ENCODE results near the gene ETNK1. TPM values are rescaled to one million over a fixed set of nuclear protein-coding genes. Genes with fewer than 3 reads are reported as not detected.

The ETNK1 gene
- total and polyA plus RNA-seq, 4 donors: 14.3 to 129 (median 48.5) TPM

DNA sequence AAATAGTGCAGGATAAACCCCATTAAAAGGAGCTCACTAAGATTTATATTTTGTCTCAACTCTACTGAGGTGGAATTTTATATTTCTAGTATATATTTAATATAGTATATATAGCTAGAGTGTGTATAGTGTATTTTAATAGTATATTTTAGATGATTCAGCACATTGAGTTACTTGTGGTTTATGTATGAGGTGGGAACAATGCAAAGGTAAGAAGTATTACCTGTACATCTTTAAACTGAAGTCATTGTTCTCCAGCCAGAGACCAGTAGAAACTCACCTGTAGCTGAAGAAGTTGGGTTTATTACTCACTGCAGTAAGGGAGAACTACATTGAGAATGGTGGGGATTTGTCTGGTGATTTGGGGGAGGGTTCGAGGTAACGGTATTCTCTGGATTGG is 15.9 kb downstream of the ETNK1 start:
- H3K4me3 ChIP-seq: no peak overlapping the region
- H3K9ac ChIP-seq (ENCODE audit: insufficient read depth in 1 of 2, low read length in 2 of 2): no peak overlapping the region
- H3K9me3 ChIP-seq (ENCODE audit: control insufficient read depth in 4 of 4, insufficient read depth in 3 of 4, low read length in 3 of 4): no peaks in the 10 kb centered on the region
- DNase-seq (no peak), ATAC-seq (ENCODE audit: insufficient read depth, low FRiP score) (no peak)
- no peak for TF ChIP-seq CTCF (IDR thresholded peaks at IDR 0.05; ENCODE audit: control extremely low read depth, extremely low read depth)
- H3K4me1 ChIP-seq (ENCODE audit: control insufficient read depth in 5 of 5, insufficient read depth in 5 of 5, low read length in 5 of 5): peaks cover 0 to 4% (median under 1%) of the 10 kb centered on the region in 5 donors
- WGBS, 2 donors: 100% methylated on average over 2 of the region's 2 CpGs
- H3K27ac ChIP-seq (ENCODE audit: low read depth in 1 of 2, low read length in 1 of 2): no peak overlapping the region
- peaks cover 0 to 3% (median 0%) of the 10 kb centered on the region in 4 donors for H3K36me3 ChIP-seq (ENCODE audit: control insufficient read depth in 4 of 4, insufficient read depth in 4 of 4, low read length in 4 of 4)
- no peaks in the 10 kb centered on the region for H3K27me3 ChIP-seq (ENCODE audit: control insufficient read depth in 3 of 3, insufficient read depth in 3 of 3, low read length in 2 of 3)

- Histone ChIP-seq H3K9me3 (ENCODE audit: control insufficient read depth in 4 of 4, insufficient read depth in 3 of 4, low read length in 3 of 4) (no peaks in the 10 kb centered on the region), H3K27ac (ENCODE audit: low read depth in 1 of 2, low read length in 1 of 2) (no peak overlapping the region), H3K4me1 (ENCODE audit: control insufficient read depth in 5 of 5, insufficient read depth in 5 of 5, low read length in 5 of 5) (peaks cover 0 to 4% (median 0%) of the 10 kb centered on the region in 5 donors), H3K27me3 (ENCODE audit: control insufficient read depth in 3 of 3, insufficient read depth in 3 of 3, low read length in 2 of 3) (no peaks in the 10 kb centered on the region), H3K4me3 (no peak overlapping the region), H3K36me3 (ENCODE audit: control insufficient read depth in 4 of 4, insufficient read depth in 4 of 4, low read length in 4 of 4) (peaks cover 0 to 3% (median 0%) of the 10 kb centered on the region in 4 donors), H3K9ac (ENCODE audit: insufficient read depth in 1 of 2, low read length in 2 of 2) (no peak overlapping the region)
- TF ChIP-seq CTCF (IDR thresholded peaks at IDR 0.05; ENCODE audit: control extremely low read depth, extremely low read depth): no peak
- WGBS, 2 donors: 75 to 77% methylated on average over 3 of the region's 3 CpGs
- DNase-seq (no peak), ATAC-seq (ENCODE audit: insufficient read depth, low FRiP score) (no peak)
Measured at GRCh38 chr12:22641353-22642053, 16.5 kb downstream of the ETNK1 start.

DNA sequence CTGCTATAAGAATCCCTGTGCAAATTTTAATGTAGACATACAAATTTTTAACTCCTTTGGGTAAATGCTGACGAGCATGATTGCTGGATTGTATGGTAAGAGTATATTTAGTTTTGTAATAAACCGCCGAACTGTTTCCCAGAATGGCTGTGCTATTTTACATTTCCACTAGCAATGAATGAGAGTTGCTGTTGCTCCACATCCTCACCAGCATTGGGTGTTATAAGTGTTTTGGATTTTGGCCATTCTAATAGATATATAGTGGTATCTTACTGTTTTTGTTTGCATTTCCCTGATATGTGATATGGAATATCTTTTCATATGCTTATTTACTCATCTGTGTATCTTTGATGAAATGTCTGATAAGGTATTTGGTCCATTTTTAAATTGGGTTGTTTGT is 23.7 kb downstream of the ETNK1 start:
- Histone ChIP-seq H3K27ac (ENCODE audit: low read depth in 1 of 2, low read length in 1 of 2) (no peak overlapping the region), H3K27me3 (ENCODE audit: control insufficient read depth in 3 of 3, insufficient read depth in 3 of 3, low read length in 2 of 3) (no peaks in the 10 kb centered on the region), H3K36me3 (ENCODE audit: control insufficient read depth in 4 of 4, insufficient read depth in 4 of 4, low read length in 4 of 4) (peaks cover 0 to 14% (median under 1%) of the 10 kb centered on the region in 4 donors), H3K9me3 (ENCODE audit: control insufficient read depth in 4 of 4, insufficient read depth in 3 of 4, low read length in 3 of 4) (no peaks in the 10 kb centered on the region), H3K4me1 (ENCODE audit: control insufficient read depth in 5 of 5, insufficient read depth in 5 of 5, low read length in 5 of 5) (peaks cover 0 to 2% (median 0%) of the 10 kb centered on the region in 5 donors), H3K4me3 (no peak overlapping the region), H3K9ac (ENCODE audit: insufficient read depth in 1 of 2, low read length in 2 of 2) (no peak overlapping the region)
- no peak for DNase-seq
- WGBS, 2 donors: 94 to 97% methylated on average over 3 of the region's 3 CpGs
- no peak for TF ChIP-seq CTCF (IDR thresholded peaks at IDR 0.05; ENCODE audit: control extremely low read depth, extremely low read depth)
- ATAC-seq (ENCODE audit: insufficient read depth, low FRiP score): no peak
